NCI-H69 (cell line): ENCODE results near the gene BORCS6.

ENCODE experiments used
- DNase-seq: peaks from one replicate; lab custom pipeline; 2025; lab: John Stamatoyannopoulos, UW

Gene BORCS6

DNA sequence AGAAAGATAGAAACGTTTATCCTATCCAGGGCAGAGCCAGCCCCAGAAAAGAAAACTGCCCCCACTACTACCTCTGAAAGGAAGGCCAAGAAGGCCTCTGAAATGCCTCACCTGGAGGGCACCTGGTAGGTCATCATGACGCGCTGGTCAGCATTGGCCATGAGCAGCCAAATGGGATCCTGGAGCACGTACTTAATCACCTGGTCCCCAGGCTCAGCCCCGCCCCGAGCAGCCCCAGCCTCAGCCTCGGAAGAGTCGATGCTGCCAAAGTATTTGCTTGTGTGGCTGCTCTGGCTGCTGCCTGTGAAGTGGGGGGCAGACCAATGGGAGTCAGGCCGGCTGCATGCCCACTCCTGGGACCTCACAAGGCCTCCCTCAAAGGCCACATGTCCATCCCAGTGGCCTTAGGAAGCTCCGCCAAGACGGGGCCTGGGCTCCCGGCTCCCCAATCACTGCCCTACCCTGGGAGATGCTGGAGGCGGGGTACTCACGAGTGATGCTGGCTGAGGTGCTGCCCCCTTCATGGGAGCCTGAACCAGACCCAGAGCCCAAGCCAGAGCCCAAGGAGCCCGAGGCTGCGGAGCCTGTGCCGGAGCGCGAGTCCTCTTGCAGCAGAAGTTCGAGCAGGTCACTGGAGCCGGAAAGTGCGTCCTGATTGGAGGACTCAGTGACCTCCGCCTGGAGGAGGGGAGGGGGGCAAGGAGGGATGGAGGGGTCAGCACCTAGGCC is 47.7 kb downstream of the BORCS6 start:
- DNase-seq, result no peak

DNA sequence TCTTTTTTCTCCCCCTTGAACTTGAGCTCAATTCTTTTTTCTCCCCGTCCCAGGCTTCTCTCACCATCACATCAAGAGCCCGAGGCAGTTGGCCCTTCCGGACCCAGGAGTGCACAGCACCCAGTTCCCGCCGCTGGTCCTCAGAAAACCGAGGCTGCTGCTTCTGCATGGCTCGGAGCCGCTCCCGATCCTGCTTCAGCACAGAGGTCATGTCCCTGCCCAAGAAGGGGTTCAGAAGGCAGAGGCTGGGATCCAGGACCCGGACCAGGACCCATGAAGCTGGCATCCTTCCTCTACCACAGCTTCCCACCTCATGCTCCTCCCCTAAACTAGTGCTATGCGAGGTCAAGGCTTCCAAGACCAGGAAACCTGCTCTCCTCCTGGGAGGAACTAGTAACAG is 48.2 kb downstream of the BORCS6 start:
- no peak for DNase-seq

DNA sequence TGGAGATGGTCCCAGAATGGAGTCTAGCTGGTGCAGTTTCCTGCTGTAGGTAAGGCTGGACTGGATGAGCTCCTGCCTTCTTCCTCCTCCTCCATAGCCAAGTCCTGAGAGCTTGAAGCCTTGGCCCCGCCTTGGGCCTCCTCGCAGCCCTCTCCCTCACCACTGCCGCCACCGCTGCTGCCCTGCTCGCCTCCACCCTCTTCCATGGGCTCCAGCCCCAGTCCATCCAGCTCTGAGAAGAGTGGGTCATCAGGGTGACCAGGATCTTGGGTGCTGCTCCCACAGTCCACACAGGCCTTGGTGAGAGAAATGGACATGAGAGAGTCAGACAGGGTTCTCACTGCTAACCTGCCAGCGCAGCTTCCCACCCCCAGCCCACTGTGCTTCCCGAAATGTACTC is 48.9 kb downstream of the BORCS6 start:
- DNase-seq, result no peak

DNA sequence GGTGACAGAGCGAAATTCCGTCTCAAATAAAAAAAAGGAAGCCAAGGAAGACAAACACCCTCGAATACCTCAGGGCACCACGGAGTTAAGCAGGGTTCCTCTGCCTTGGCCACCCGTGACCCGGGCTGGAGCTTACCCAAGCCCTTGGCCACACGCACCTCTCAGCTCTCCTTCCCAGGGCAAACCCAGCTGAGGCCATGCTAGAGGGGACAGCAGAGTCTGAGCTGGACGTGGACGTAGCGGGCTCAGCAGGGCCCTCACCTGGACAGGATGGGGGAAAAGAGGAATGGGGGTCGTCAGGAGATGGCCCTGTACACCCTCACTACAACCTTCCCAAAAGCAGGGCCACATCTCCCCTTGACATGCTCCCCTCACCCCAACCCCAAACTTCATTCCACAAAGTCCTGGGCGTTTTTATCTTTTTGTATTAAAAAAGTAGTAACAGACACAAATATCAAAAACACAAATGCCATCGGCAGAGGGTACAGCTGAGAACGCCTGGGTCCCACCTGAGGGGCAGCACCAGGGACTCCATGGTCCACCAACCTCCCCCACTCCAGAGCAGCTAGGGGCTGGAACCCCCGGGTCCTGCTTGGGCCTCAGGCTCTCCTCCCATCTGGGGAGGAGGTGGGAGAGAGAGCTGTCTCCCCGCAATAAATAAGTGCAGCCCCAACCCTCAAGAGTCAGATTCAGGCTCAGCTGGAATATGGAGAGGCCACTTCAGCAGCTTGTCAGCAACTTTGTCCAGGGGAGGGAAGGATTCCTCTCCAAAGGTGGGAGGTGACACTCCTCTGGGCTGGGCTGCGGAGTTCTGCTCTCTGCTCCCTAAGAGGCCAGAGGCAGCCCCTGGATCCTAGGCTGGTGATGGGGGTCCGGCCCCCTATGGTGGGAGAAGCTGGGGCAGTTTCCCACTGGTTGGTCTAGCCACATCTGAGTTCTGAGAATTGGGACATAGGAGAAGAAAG is 49.6 kb downstream of the BORCS6 start:
- no peak for DNase-seq

DNA sequence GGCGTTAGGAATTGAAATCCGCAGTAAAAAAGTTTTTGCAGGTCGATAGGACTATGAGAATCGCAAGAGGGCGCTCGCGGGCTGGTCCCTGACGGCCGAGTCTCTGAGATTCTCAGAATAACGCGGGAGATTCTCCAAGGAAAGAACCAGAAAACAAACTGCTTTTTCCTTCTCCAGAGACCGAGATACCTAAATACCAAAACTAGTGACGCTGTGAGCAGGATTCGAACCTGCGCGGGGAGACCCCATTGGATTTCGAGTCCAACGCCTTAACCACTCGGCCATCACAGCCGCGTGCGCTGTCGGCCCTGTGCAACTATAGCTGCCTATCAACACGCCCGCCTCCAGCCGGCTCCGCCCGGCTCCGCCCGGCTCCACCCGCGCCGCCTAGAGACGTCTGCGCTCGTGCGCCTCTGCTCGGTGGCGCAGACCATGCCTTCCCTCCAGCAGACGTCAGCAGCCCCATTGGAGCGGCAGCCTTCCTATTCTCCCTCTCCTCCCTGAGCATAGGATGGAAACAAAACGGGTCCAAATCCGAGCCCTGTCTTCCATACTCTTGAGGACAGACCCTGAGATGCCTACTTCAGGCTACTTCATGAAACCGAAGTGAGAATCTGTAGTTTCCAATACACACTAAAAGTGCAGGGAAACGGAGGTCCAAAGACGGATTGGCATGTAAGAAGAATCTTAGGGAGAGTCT is 51.2 kb downstream of the BORCS6 start:
- DNase-seq, result peak; percentile 96

DNA sequence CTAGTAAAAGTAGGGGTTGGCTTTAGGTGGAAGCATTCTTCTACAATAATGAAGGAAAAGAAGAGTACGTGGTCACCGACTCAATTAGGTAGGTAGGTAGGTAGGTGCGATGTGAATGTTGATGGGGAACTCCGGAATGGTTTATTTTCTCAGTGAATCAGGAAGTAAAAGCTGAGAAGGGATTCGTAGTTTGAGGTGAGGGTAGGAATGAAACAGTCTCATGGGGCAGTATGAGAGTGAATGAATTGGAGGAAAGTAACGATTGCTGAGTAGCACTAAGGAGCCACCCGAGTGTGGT is 51.7 kb downstream of the BORCS6 start:
- DNase-seq, result no peak
